ENCODE results near the gene DAPK2.
A peak's percentile ranks its signal among the peaks of the same experiment; 100 is the strongest.

Gene DAPK2

GRCh38 chr15:63892794-63893441 lies 153.4 kb downstream of the DAPK2 start:
- no peak for DNase-seq (ENCODE audit: low spot score)

- no peak for DNase-seq (ENCODE audit: low spot score)
Observed at GRCh38 chr15:63891768-63892133, 154.5 kb downstream of the DAPK2 start.

GRCh38 chr15:63891079-63891767 lies 155.1 kb downstream of the DAPK2 start:
- DNase-seq (ENCODE audit: low spot score), result peak; percentile 42

GRCh38 chr15:63890617-63891016 lies 155.7 kb downstream of the DAPK2 start:
- no peak for DNase-seq (ENCODE audit: low spot score)

GRCh38 chr15:63889831-63890230 lies 156.5 kb downstream of the DAPK2 start:
- DNase-seq (ENCODE audit: low spot score), result no peak

GRCh38 chr15:63888823-63889222 lies 157.5 kb downstream of the DAPK2 start:
- no peak for DNase-seq (ENCODE audit: low spot score)

- DNase-seq (ENCODE audit: low spot score), result no peak
Observed at GRCh38 chr15:63888146-63888545, 158.1 kb downstream of the DAPK2 start.

- DNase-seq (ENCODE audit: low spot score), result no peak
Observed at GRCh38 chr15:63887630-63888029, 158.7 kb downstream of the DAPK2 start.

- no peak for DNase-seq (ENCODE audit: low spot score)
Observed at GRCh38 chr15:63884953-63885352, 161.3 kb downstream of the DAPK2 start.

- DNase-seq (ENCODE audit: low spot score), result no peak
Observed at GRCh38 chr15:63881431-63881830, 164.9 kb downstream of the DAPK2 start.

GRCh38 chr15:63880744-63881143 lies 165.5 kb downstream of the DAPK2 start:
- no peak for DNase-seq (ENCODE audit: low spot score)

GRCh38 chr15:63879995-63880394 lies 166.3 kb downstream of the DAPK2 start:
- no peak for DNase-seq (ENCODE audit: low spot score)

GRCh38 chr15:63879211-63879610 lies 167.1 kb downstream of the DAPK2 start:
- no peak for DNase-seq (ENCODE audit: low spot score)

- DNase-seq (ENCODE audit: low spot score), result no peak
Observed at GRCh38 chr15:63877713-63878271, 168.5 kb downstream of the DAPK2 start.

GRCh38 chr15:63876085-63876662 lies 170.1 kb downstream of the DAPK2 start:
- no peak for DNase-seq (ENCODE audit: low spot score)

- no peak for DNase-seq (ENCODE audit: low spot score)
Observed at GRCh38 chr15:63874616-63875015, 171.7 kb downstream of the DAPK2 start.

- no peak for DNase-seq (ENCODE audit: low spot score)
Observed at GRCh38 chr15:63872759-63873510, 173.3 kb downstream of the DAPK2 start.

- peak; percentile 28 for DNase-seq (ENCODE audit: low spot score)
Observed at GRCh38 chr15:63870487-63871209, 175.6 kb downstream of the DAPK2 start.

- DNase-seq (ENCODE audit: low spot score), result peak; percentile 39
Observed at GRCh38 chr15:63870043-63870394, 176.3 kb downstream of the DAPK2 start.

- DNase-seq (ENCODE audit: low spot score), result no peak
Observed at GRCh38 chr15:63869371-63870042, 176.8 kb downstream of the DAPK2 start.

GRCh38 chr15:63864186-63864585 lies 182.1 kb downstream of the DAPK2 start:
- DNase-seq (ENCODE audit: low spot score), result no peak
